ENCODE data around the gene AMBRA1. TPM values are rescaled to one million over a fixed set of nuclear protein-coding genes. Genes with fewer than 3 reads are reported as not detected.
A peak's percentile ranks its signal among the peaks of the same experiment; 100 is the strongest.

Gene AMBRA1
- total RNA-seq, 3 donors from 2014 or later (not counting 1 experiment from before 2014, with no cell fraction given), result 41.3 to 52.7 (median 46.2) TPM

DNA sequence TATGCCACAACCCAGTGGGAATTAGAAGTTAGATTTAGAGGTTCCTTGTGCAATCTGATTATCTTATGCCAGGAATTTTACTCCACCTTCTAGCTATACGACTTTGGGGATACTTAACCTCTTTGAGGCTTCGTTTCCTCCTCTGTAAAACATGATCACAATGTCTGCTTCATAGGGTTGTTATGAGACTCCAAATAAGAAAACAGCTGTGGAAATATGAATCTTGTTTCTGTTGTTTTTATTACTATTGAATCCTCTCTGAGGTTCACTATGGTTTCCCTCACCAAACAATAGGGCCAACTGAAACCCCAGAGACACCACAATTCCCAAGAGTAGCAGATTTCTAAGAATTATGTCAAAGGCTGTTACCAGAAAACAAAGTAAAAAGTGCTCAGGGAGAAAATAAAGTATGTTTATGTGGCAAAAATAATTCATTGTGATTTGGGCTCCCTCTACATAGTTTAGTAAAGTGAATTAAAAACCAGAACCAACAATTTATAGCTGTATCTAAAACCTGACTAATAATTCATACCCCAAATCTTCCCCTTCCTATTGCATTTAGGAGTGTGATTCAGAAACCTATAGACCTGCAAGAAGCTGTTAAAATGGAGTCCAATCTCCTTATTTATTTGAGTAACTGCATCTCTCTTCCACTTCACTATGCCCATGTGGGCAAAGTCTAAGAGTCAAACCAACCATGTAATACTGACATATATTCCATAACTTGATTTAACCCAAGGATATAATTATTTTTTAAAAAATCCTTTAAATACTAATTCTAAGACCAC, 38.4 kb downstream of the AMBRA1 start:
- Histone ChIP-seq H3K27me3 (ENCODE audit: control insufficient read depth, insufficient read depth, low read length) (no peaks in the 10 kb centered on the region), H3K27ac (ENCODE audit: low read length) (no peak overlapping the region), H3K4me3 (ENCODE audit: low read length) (no peak overlapping the region), H3K36me3 (ENCODE audit: control insufficient read depth, insufficient read depth, low read length) (no peaks in the 10 kb centered on the region), H3K4me1 (ENCODE audit: control insufficient read depth, insufficient read depth, low read length) (no peaks in the 10 kb centered on the region), H3K9me3 (ENCODE audit: control insufficient read depth, insufficient read depth, low read length) (no peaks in the 10 kb centered on the region)
- TF ChIP-seq, protein P1, sequence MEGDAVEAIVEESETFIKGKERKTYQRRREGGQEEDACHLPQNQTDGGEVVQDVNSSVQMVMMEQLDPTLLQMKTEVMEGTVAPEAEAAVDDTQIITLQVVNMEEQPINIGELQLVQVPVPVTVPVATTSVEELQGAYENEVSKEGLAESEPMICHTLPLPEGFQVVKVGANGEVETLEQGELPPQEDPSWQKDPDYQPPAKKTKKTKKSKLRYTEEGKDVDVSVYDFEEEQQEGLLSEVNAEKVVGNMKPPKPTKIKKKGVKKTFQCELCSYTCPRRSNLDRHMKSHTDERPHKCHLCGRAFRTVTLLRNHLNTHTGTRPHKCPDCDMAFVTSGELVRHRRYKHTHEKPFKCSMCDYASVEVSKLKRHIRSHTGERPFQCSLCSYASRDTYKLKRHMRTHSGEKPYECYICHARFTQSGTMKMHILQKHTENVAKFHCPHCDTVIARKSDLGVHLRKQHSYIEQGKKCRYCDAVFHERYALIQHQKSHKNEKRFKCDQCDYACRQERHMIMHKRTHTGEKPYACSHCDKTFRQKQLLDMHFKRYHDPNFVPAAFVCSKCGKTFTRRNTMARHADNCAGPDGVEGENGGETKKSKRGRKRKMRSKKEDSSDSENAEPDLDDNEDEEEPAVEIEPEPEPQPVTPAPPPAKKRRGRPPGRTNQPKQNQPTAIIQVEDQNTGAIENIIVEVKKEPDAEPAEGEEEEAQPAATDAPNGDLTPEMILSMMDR (IDR thresholded peaks at IDR 0.05), result no peak
- H3K9me3 Mint-ChIP-seq, result no peaks in the 10 kb centered on the region
- H3K27ac Mint-ChIP-seq, result peak overlapping the region; percentile 50 to 54
- intact Hi-C loops (cut with micrococcal nuclease), result no loop called here
- no peak for ATAC-seq
- WGBS (ENCODE audit: insufficient coverage), result 50% methylated on average over 2 of the region's 2 CpGs
- no peaks in the 10 kb centered on the region for H3K36me3 Mint-ChIP-seq
- no peak for DNase-seq
- H3K27me3 Mint-ChIP-seq (ENCODE audit: low read depth in 2 of 2), result no peaks in the 10 kb centered on the region
- no peak overlapping the region for H3K4me3 Mint-ChIP-seq
- H3K4me1 Mint-ChIP-seq, result peaks cover 45 to 50% of the 10 kb centered on the region in 2 donors

DNA sequence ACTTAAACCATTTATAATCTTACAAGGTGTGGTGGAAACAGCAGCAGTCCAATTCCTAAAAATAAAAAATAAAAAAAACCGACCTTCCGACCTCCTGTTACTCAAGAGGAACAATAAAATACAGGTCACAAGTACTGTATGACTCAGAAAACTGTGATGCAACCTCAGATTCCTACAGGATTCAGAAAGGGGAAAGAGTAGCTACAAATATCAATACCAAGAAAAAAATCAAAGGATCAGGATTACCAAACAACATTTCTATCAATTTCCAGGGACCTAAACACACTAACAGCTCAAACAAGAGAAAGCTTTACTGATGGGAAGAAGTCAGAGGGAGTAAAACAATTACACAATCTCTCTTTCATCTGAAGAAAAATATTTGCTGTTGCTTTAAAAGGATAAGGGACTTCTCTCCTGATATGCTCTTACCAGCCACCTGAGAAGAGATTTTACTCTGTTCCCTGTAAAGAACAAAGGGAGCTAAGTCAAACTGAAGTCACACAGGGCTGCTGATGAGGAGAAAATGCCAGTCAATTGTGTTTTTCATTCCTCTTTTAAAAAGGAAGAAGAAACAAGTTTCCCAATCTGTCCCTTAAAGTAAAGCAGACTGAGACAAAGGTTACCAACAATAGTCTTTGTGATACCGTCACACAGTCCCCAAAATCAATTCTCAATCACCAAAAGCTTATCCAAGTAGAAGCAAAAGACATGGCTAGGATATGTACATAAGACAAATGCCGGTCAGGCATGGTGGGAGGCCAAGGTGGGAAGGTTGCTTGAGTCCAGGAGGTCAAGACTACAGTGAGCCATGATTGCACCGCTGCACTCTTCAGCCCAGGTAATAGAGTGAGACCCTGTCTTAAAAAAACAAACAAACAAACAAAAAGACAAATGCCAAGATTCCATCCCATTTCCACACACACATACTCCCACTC, 39.3 kb downstream of the AMBRA1 start:
- intact Hi-C loops (cut with micrococcal nuclease), result no loop called here
- peak overlapping the region; percentile 50 to 54 for H3K27ac Mint-ChIP-seq
- H3K4me3 ChIP-seq (ENCODE audit: low read length), result no peak overlapping the region
- peaks cover 44 to 47% of the 10 kb centered on the region in 2 donors for H3K4me1 Mint-ChIP-seq
- H3K27me3 ChIP-seq (ENCODE audit: control insufficient read depth, insufficient read depth, low read length), result no peaks in the 10 kb centered on the region
- no peak overlapping the region for H3K4me3 Mint-ChIP-seq
- H3K9me3 Mint-ChIP-seq, result no peaks in the 10 kb centered on the region
- H3K27ac ChIP-seq (ENCODE audit: low read length), result no peak overlapping the region
- DNase-seq (no peak), ATAC-seq (no peak)
- no peaks in the 10 kb centered on the region for H3K36me3 Mint-ChIP-seq
- H3K27me3 Mint-ChIP-seq (ENCODE audit: low read depth in 2 of 2), result no peaks in the 10 kb centered on the region
- TF ChIP-seq, protein P1 (IDR thresholded peaks at IDR 0.05), result no peak
- H3K9me3 ChIP-seq (ENCODE audit: control insufficient read depth, insufficient read depth, low read length), result no peaks in the 10 kb centered on the region
- H3K4me1 ChIP-seq (ENCODE audit: control insufficient read depth, insufficient read depth, low read length), result no peaks in the 10 kb centered on the region
- H3K36me3 ChIP-seq (ENCODE audit: control insufficient read depth, insufficient read depth, low read length), result no peaks in the 10 kb centered on the region
- WGBS (ENCODE audit: insufficient coverage), result 62% methylated on average over 4 of the region's 5 CpGs

DNA sequence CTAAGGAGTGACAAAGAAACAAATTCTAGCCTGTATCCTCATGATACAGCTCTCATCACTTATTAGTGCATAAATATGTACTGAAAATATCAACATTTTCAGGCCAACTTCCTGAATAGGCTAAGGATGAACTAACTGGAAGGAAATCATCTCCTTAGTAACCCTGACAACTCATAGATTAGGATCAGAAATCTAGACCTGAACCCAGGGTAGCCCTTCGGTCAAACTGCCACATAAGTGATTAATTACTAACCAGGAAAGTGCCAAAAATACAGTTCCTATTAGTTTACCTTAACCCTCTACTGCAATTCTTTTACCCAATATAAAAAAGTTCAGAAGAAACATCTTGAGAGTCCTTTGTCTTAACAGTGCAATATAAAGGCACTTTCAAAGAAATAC, 40.0 kb downstream of the AMBRA1 start:
- Histone ChIP-seq H3K27ac (ENCODE audit: low read length) (no peak overlapping the region), H3K4me3 (ENCODE audit: low read length) (no peak overlapping the region), H3K27me3 (ENCODE audit: control insufficient read depth, insufficient read depth, low read length) (no peaks in the 10 kb centered on the region), H3K4me1 (ENCODE audit: control insufficient read depth, insufficient read depth, low read length) (no peaks in the 10 kb centered on the region), H3K36me3 (ENCODE audit: control insufficient read depth, insufficient read depth, low read length) (no peaks in the 10 kb centered on the region), H3K9me3 (ENCODE audit: control insufficient read depth, insufficient read depth, low read length) (no peaks in the 10 kb centered on the region)
- TF ChIP-seq, protein P1 (IDR thresholded peaks at IDR 0.05), result no peak
- Mint-ChIP-seq H3K4me3 (no peak overlapping the region), H3K36me3 (no peaks in the 10 kb centered on the region), H3K4me1 (peaks cover 38 to 41% of the 10 kb centered on the region in 2 donors), H3K27ac (peak overlapping the region; percentile 14 to 54), H3K9me3 (no peaks in the 10 kb centered on the region), H3K27me3 (ENCODE audit: low read depth in 2 of 2) (no peaks in the 10 kb centered on the region)
- DNase-seq (no peak), ATAC-seq (no peak)
- intact Hi-C loops (cut with micrococcal nuclease), result no loop called here
- 9% methylated on average over 1 of the region's 1 CpG for WGBS (ENCODE audit: insufficient coverage)

Data from natural killer cell (primary cell).